GM21717 (cell line): ENCODE results near the gene ERBB4.
A peak's percentile ranks its signal among the peaks of the same experiment; 100 is the strongest.
"Not testable (repeated sequence)": the region's sequence is repeated elsewhere in the genome, so short reads cannot be mapped to it uniquely, and the experiment has no call there.

Source experiments
- ATAC-seq: cut with Tn5 transposase; IDR thresholded peaks from one replicate; pipeline ENCODE4 v1.9.1; 2021; ENCODE audit warnings: mild to moderate bottlenecking, moderate library complexity; ENCODE audit not compliant: unreplicated experiment

ERBB4 gene

DNA sequence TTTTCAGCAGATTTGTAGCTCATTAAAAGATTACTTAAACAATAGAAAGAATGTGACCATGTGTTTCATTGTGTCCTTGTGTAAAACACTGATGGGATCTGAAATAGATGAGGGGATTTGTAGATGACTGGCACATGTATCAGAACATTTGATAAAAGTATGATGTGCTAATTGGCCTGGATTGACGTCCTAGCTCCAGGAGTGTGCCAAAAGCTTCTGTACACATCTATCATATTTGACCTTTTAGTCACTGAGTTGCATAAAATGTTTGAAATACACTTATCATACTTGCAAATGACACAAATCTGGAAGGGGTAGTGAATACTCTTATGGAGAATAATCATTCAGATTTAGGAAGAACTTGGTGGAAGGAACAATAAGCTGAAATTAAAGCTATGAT, 778.5 kb downstream of the ERBB4 start:
- no peak for ATAC-seq

DNA sequence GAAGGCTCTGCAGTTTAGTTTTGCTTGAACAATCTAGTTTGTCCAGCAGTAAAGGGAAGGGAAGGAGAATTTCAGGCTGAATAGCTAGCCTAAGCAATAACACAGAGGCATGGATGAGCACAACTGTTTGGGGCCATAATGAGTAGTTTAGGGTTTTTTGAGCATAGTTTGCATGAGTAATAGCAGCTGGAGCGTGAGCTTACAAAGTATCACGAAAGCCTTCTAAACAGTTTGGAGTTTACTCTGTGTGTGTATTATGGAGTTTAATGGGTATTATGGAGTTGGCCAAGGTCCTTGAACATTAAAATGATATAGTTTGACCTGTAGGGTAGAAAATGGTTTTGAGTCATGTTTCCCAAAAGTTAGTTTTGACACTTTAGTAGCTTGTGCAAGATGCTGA, 782.3 kb downstream of the ERBB4 start:
- no peak for ATAC-seq

DNA sequence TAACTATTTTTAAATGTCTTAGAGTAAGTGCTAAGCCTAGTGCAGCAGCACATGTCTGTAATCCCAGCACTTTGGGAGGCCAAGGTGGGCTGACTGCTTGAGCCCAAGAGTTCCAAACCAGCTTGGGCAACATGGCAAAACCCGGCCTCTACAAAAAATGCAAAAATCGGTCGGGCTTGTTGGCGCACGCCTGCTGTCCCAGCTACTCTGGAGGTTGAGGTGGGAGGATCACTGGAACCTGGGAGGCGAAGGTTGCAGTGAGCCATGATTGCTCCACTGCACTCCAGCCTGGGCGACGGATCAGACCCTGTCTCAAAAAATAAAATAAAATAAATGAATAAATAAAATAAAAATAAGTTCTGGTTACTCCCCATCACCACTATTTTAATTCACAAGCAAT, 783.4 kb downstream of the ERBB4 start:
- no peak for ATAC-seq

DNA sequence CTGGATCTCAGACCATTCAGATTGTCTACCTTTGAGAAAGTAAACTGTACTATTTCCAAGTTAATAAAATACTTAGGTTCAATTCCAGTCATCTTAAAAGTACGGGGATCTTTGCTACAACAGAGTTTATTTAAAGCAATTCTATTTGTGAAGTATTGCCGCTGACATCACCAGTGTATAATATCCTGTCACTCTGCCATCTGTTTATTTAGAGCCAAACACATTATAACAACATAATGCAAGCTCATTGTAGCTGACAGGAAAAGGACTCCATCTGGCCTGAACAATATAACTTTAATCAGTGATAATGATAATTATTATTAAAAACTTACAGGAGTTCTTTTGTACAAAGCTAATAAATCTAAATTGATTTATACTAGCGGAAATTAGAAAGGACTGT, 786.8 kb downstream of the ERBB4 start:
- ATAC-seq = no peak

DNA sequence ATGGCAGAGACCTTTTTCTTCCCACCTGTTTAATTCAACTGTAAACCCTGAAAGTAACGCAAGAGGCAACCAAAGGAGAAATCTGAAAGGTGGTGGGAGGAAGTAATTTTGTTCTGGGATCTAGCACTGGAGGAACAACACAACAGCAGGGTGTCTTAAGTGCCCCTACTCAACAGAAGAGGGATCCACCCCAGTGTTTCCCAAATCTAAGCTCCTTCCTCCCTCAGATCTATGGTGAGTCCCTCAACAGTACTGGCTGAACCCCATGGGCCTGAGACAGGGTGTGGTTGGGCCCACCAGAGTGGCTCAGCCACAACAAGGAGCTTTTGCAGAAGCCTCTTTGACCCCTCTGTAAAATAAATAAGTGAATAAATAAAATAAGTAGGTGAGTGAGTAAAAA, 790.3 kb downstream of the ERBB4 start:
- no peak for ATAC-seq

DNA sequence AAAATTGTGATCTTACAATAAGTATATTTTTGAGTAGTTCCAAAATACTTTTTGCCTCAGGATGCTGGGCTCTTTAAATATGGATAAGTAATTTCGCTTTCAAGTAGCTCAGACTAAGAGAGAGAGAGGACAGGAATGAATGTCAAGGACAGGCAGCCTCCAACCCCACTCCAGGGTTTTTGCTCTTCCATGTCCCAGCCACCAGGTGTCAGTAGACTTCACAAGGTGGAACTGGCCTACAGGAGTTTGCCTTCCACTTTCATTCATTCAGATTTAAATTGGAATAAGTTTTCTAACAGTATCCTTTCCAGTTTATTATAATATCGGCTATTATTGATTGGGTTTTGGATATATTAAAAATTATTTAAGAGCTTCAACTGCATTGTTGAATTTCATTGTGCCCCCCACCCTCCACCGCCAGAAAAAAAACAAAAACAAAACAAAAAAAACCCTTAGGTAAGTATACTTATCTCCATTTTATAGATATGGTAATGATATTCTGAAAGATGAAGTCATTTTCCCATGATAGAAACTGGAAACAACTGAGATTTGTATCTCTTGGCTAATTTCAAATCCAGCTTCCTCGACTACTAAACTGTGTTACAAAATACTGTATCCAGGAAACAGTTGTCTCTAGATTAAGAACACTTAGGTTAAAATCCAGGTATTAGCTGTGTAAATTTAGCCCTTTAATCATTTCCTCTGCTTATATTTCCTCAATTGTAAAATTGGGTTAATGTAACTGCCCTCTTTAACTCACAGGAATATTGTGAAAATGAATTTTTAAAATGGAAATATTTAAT, 793.1 kb downstream of the ERBB4 start:
- peak; percentile 96 for ATAC-seq

DNA sequence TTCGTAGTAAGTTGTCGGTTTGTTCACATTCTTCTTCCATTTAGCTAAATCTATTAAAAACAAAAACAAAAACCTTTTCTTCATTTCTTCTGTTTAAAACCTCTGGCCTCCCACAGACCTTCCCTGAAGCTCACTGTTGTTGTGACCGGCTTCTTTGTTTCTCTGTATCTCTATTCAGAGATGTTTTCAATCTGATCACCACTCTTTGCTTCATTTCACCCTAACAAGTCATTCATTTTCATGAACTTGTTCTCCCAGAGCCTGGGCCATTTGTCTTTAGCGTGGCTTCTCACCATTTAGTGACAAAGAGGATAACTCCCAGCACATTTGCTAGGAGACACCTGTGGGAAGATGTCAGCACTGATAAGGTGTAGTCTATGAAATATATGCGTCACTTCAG, 794.2 kb downstream of the ERBB4 start:
- ATAC-seq = no peak

DNA sequence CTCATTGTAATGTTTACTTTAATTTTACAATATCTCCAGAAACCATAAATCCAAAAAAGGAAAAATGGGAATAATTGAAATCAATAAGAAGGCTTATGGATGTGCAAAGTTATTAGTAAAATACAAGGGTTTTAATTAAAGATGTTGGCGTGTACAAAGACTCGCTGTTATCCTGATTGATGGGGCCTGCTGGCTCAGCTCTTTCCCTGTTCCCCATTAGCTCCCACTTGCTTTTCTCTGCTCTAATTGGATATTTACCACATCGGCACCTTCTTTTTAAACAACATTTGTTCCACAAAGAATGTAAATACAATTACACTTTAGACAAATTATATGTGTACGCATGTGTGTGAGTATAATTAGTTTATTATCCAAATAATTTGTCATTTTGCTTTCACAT, 796.6 kb downstream of the ERBB4 start:
- no peak for ATAC-seq

DNA sequence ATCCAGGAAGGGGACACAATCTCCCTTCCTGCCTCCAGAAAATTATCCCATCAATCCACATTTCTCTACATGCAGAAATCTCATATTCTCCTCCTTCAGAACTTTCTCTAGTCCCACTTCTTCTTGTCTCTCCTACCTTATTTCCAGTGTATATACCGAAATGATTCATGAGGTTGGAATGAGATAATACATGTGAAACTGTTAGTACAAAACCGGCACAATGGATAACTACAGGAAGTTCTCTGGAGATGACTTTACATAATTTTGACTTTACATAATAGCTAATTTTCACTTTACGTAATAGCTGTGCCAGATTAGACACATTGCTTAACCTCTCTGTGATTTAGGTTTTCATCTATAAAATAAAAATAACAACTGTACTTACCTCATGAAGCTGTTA, 801.3 kb downstream of the ERBB4 start:
- ATAC-seq = no peak

DNA sequence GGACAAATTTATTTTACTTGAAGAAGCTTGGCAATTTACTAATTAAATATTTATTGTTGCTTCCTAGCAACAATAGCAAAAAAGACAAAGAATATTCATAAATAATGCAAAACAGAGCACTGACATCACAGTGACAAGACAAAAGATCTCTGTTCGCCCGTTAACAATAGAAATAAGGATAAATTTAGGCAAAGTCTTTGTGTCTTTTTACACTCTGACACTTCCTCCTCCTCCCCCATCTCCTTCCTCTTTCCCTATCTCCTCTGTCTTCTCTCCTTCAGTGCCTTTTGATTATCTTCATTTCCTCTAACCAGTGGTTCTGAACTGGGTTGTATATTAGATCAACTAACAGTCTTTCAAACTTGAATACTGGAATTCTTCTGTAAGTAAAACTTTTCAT, 808.4 kb downstream of the ERBB4 start:
- ATAC-seq = no peak

DNA sequence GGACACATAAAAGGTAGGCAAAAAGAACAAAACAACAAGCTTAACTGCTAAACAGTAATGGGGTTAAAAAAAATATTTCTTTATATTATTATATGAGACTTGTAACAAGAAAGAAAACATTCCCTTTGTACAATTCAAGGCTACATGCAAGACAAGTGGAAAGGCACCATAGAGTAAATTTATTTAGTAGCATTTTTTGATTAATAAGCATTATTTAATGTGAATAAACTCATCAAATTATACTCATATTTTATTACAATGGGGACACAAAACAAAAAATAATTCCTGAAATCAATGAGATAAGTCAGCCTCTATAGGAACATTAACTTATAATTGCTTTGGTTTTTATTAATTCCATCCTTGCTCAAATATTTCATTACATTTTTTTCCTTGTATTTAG, 809.2 kb downstream of the ERBB4 start:
- no peak for ATAC-seq

DNA sequence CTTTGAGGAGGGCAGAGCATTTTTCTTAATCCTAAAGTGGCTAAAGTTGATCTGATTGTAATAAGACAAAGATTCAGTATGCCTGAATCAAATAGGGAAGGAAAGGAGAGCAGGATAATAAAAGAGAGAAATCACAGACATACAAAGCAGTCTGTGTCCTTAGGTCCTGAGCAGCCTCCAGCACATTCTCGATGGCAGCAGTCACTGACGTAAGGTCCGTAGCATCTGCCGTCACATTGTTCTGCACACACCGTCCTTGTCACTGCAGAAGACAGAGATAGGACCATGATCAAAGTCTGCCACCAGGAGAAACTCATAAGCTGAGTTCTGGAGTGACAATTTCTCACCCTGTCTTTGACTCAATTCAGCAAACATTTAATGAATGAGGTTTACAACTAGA, 813.7 kb downstream of the ERBB4 start:
- ATAC-seq = no peak

DNA sequence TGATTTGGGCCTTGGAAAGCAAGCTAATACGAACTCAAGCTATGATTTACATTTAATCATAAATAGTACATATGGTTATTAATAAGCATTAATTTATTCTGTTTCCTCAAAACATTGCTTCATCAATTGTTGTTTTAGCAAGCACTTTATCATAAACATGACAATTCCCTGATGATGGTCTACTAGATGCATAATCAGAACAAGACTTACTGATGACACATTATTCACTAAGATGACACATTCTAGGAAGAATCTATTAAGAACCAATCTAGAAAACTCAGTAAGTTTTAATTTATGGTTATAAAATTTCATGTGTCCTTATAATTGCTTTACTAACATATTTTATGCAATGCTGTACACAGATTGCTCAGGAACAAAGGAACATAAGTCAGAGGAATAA, 815.2 kb downstream of the ERBB4 start:
- ATAC-seq = no peak

DNA sequence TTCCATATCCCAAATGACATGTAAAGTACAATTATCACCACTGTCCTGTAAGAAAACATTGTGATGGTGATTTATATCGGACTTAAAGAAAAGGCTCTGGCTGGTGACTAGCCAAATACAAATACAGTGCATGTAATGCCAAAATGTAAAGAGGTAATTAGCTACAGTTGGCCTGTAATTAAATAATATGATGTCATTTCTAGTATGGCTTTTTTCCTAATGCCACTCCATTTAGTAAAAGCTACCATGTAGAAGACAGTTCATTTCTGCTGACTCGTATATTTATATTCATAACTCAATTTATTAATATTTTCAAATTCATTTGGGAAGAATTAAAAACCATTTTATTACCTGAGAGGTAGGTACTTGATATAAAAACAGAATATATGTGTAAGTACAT, 815.7 kb downstream of the ERBB4 start:
- no peak for ATAC-seq

DNA sequence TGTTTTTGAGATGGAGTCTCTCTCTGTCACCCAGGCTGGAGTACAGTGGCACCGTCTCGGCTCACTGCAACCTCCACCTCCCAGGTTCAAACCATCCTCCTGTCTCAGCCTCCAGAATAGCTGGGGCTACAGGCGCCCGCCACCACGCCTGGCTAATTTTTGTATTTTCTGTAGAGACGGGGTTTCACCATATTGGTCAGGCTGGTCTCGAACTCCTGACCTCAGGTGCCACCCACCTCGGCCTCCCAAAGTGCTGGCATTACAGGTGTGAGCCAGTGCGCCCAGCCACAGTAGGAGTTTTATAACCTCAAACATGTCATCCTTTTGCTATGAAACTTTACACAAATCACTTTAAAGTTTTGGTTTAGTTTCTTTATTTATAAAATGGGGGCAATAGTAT, 816.7 kb downstream of the ERBB4 start:
- ATAC-seq = not testable (repeated sequence)

DNA sequence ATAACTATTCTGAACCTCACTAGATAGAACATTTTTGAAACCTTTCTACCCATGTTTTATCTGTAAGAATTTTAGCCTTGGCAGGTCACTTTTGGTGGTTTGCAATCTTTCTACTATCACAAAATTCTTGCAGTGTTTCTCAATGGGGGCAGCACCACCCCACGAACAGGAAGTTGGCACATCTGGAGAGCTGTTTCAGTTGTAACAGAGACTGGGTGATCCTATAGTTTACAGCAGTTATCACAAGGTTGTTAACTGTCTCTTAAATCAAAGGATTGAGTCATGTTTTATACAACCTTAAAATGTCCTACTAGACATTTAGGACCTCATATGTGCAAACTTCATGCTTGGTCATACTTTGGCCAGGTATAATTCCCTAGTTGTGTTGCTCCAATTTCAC, 829.2 kb downstream of the ERBB4 start:
- ATAC-seq = no peak

DNA sequence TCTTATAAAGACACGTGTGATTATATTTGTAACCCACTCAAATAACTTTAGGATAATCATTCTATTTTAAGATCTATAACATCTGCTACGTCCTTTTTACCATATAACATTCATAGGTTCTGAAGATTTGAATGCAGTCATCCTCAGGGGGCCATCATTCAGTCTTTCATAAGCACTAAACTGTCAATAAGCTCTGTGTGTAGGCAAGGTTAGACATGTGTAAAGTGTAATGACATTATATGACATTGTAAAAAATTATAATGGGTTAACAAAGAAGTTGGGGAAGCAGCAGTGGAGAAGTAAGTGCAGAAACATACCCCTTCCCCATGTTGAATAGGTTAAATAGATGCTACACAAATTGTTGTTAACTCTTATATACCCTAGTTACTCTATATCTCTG, 845.9 kb downstream of the ERBB4 start:
- no peak for ATAC-seq

DNA sequence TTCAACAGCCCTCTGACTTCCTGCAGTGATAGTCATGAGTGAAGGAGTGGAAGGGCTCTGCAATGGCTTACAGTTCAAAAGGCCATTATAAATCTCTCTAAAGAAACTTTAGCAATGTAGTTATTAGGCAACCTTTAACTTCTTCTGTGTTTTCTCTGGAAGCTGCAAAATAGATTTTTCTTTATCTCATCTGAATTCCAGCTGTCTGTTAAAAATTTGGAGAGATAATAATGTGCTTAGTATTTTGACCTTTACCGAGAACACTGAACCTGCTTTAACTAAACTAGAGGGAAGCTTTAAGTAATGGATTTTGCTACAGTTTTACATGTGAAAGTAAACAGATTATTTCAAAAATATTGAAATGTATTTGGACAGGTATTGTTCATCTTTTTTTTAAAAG, 847.9 kb downstream of the ERBB4 start:
- ATAC-seq = no peak

DNA sequence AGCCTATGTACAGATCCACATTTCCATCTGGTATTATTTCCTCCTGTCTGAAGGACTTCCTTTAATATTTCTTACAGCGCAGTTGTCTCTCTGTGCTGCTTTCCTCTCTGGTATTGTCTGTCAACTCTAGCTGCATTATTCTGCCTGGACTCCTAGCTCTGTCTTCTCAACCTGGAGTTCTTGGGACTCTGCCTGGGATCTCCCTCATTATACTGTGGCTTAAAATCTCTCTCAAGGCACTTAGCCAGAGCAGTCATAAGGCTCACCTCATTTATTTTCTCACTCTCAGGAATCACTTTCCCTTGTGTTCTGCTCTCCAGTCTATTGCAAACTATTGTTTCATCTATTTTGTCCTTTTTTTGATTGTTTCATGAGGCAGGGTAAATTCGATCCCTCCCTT, 850.4 kb downstream of the ERBB4 start:
- no peak for ATAC-seq

DNA sequence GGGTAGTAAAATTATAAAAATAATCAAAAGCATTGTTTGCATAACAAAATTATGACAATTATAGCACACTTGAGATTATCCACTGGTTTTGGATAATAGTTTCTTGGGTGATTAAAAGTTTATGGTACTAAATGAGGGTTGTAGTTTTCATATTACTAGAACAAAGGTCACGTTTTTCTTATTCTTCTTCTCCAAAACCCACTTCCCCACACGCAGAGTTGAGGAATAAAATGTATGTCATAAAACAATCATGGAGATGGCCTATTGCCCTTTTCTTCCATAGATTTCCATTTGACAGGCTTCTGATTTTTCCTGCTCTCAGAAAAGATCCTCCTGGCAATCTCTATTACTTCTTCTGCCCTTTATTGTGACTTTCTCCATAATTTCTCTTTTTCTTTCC, 863.9 kb downstream of the ERBB4 start:
- no peak for ATAC-seq

DNA sequence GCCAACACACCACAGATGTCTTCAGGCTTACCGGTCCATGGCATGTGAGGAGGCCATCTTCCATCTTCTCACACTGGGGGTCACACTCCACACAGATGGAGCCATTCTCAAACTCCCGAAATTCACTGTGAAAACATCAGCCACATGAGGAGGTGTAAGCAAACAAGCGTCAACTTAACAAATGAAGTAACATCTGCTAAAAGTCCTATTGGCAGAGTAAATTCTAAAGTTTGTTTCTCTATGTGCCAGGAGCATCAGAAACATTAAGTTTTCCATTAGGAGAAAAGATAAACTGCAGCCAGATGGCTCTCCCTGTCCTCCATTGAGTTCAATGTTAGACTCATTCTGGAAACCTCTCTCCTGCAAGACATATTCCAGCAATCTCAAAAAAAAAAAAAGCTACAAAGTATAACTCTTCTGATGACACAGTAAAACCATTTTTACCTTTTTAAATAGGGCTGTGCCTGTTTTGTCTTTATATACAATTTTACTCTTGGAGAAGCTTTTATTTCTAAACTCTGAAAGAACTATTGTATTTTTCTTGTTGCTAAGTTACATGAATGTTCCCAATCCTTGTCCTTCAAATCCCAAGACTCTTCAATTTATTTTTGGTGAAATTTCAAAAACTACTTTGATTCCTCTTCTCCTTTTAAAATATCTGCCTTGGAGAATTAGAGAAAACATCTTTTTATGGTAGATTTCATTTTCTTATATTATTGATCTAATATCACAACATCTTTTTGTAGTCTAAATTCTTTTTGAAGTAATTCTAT, 865.3 kb downstream of the ERBB4 start:
- ATAC-seq = no peak

DNA sequence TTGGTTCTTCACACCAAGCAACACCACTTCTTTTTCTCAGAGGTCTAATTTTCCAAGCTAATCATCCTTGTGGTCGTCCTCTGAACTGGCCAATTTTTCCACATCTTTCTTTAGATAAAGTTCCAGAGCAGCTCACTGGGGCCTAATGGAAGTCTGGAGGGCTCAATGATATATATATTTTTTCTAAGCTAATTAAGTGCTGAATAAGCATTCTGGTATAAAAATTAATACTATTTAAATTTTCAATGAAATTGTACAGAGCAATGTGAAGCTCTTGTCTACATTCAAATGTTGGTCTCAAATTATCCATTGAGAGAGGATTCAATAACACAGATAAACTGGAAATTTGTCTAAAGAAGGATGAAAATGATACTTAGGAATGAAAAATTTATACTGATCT, 866.6 kb downstream of the ERBB4 start:
- no peak for ATAC-seq

DNA sequence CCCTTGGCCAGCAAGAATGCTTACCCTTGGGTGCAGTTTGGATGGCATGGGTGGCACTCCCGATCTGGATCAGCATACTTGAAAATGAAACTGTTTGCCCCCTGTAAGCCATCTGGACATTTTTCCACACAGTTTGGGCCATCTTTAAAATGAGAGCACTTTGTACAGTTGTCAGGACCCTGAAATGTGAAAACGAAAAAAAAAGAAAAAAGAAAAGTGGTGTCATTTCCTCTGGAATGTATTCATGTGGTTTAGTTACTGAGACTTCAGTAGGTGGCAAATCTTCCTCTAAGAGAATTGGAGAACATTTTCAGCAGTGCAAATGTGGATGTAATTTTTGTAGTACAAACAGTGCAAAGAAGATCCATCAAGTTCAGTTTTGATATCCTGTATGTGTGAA, 873.3 kb downstream of the ERBB4 start:
- no peak for ATAC-seq
